OCI-LY3 (cell line): ENCODE measurements around the gene GRM8.

ENCODE experiments used
- H2AFZ ChIP-seq: fragments of 200-600, 300-600 bp; shearing (Covaris generic); 2 replicates; pipeline ENCODE4 v1.6.0; 2014; ENCODE audit warnings: antibody characterized with exemption, low read depth, low read length
- H3K27ac ChIP-seq: fragments of 200-600, 300-600 bp; sonication (generic); 2 replicates; pipeline ENCODE4 v1.5.1; 2014; ENCODE audit warnings: mild to moderate bottlenecking, low read length, moderate library complexity, mixed read lengths
- H3K27me3 ChIP-seq: fragments of 200-600, 300-600 bp; sonication (generic); 2 replicates; pipeline ENCODE4 v1.6.1; 2014; ENCODE audit warnings: low read depth, low read length, mixed read lengths
- H3K36me3 ChIP-seq: fragments of 200-600, 300-600 bp; sonication (generic); replicated peaks from 2 replicates; pipeline ENCODE3; 2014; ENCODE audit warnings: low read depth, low read length, mixed read lengths
- H3K4me1 ChIP-seq: fragments of 300-600, 200-600 bp; sonication (generic); 2 replicates; pipeline ENCODE4 v1.6.1; 2014; ENCODE audit warnings: low read length, mixed read lengths
- H3K4me2 ChIP-seq: fragments of 200-600, 300-600 bp; sonication (generic); 2 replicates; pipeline ENCODE4 v1.6.1; 2014; ENCODE audit warnings: low read length, mixed read lengths
- H3K4me3 ChIP-seq: fragments of 300-600, 200-600 bp; sonication (generic); 2 replicates; pipeline ENCODE4 v1.5.1; 2014; ENCODE audit warnings: antibody characterized with exemption, mild to moderate bottlenecking, low read length, moderate library complexity
- H3K79me2 ChIP-seq: fragments of 300-600, 200-600 bp; shearing (Covaris generic); 2 replicates; pipeline ENCODE4 v1.6.1; 2014; ENCODE audit warnings: mild to moderate bottlenecking, low read length, mixed read lengths
- H3K9ac ChIP-seq: fragments of 300-600, 200-600 bp; shearing (Covaris generic); 2 replicates; pipeline ENCODE4 v1.6.0; 2014; ENCODE audit warnings: mild to moderate bottlenecking, low read length, moderate library complexity
- H3K9me3 ChIP-seq: fragments of 200-600, 300-600 bp; shearing (Covaris generic); 2 replicates; pipeline ENCODE4 v1.6.1; 2014; ENCODE audit warnings: low read length, mixed read lengths; ENCODE audit not compliant: insufficient read depth
- H4K20me1 ChIP-seq: fragments of 200-600, 300-600 bp; sonication (generic); 2 replicates; pipeline ENCODE4 v1.6.1; 2016; ENCODE audit warnings: low read length, mixed read lengths; ENCODE audit not compliant: insufficient read depth
- CTCF ChIP-seq: fragments of 200-600, 300-600 bp; sonication (generic); IDR thresholded peaks from 2 replicates; pipeline ENCODE4 v1.5.1; 2014; ENCODE audit warnings: antibody characterized with exemption, low read length, low read depth
- EZH2phosphoT487 ChIP-seq: fragments of 200-600 bp; shearing (Covaris generic); IDR thresholded peaks from 2 replicates; pipeline ENCODE4 v1.6.1; 2018; ENCODE audit warnings: antibody characterized with exemption, mixed run types, low read depth

Gene GRM8

GRCh38 chr7:126453104-126453503 is 799.6 kb downstream of the GRM8 start:
- Histone ChIP-seq H3K4me1 (peaks cover 34% of the 10 kb centered on the region), H3K4me2 (0 out of 2 replicates have a peak overlapping the region, but pooled peaks have one; percentile 8), H3K9ac (no peak overlapping the region), H3K4me3 (no peak overlapping the region), H3K27me3 (no peaks in the 10 kb centered on the region), H3K27ac (no peak overlapping the region), H3K79me2 (no peaks in the 10 kb centered on the region), H2AFZ (no peak overlapping the region; the same call in 1 of the 2 replicates), H4K20me1 (no peaks in the 10 kb centered on the region), H3K9me3 (no peaks in the 10 kb centered on the region), H3K36me3 (no peaks in the 10 kb centered on the region)
- no peak for TF ChIP-seq CTCF
- TF ChIP-seq EZH2phosphoT487 = no peak

GRCh38 chr7:126450269-126450671 is 802.5 kb downstream of the GRM8 start:
- Histone ChIP-seq H3K9me3 (no peaks in the 10 kb centered on the region), H3K36me3 (no peaks in the 10 kb centered on the region), H3K4me1 (peaks cover 46% of the 10 kb centered on the region), H3K27ac (peak overlapping the region; percentile 87), H3K79me2 (no peaks in the 10 kb centered on the region), H2AFZ (peak overlapping the region; percentile 81), H4K20me1 (no peaks in the 10 kb centered on the region), H3K4me3 (peak overlapping the region; percentile 53), H3K27me3 (no peaks in the 10 kb centered on the region), H3K9ac (peak overlapping the region; percentile 54), H3K4me2 (peak overlapping the region; percentile 69)
- TF ChIP-seq CTCF = no peak
- TF ChIP-seq EZH2phosphoT487 = no peak

DNA sequence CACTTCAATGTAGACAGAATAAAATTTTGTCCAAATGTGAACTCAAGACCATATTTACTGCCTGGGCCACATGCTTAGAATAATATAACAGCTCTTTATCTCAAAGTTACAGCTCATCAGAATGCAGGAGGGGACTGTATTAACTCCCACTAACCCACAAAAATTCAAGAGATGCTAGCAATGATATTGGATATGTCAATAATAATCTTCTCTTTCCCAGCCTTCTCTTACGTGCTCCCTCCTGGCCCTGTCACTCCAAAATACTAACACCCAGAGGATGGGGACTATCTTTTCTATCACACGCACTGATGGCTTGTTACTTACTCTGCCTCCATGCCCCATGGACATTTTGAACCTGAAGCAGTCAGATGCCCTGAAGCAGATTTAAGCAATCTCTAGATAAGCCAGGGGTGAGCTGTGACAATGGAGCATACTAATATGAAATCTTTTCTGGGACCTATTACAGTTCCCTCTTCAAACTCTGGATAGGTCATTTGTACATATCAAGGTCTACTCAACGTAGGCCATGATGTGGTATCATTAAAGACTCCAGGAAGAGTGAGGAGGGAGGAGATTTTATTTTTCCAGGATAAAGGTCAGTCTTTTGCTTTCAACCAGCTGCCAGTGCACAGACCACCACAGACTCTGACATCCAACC is 803.0 kb downstream of the GRM8 start:
- peak overlapping the region; percentile 69 for H3K4me2 ChIP-seq
- H3K4me1 ChIP-seq = peaks cover 41% of the 10 kb centered on the region

DNA sequence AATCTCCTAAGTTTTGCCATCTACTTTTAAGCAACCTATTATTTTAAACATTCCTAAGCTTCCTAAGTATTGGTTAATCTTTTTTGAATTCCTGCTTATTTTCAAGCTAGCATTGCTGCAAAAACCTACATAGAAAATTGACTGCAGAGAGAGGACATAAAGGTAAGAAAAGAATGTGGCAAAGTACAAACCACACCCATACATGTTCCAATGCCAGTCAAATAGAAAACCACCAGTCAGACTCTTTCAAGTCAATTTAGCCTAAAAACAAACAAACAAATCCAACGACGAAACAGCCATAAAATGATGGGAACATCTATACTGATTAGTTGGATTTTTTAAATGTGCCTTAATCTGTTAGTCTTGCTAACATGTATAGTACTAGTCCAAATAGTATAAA is 804.8 kb downstream of the GRM8 start:
- Histone ChIP-seq H2AFZ (no peak overlapping the region), H3K4me2 (no peak overlapping the region), H3K4me1 (peaks cover 37% of the 10 kb centered on the region), H3K79me2 (no peaks in the 10 kb centered on the region), H3K4me3 (no peak overlapping the region), H3K9me3 (no peaks in the 10 kb centered on the region), H3K27me3 (no peaks in the 10 kb centered on the region), H4K20me1 (no peaks in the 10 kb centered on the region), H3K36me3 (no peaks in the 10 kb centered on the region), H3K9ac (no peak overlapping the region), H3K27ac (no peak overlapping the region)
- TF ChIP-seq CTCF (no peak), EZH2phosphoT487 (no peak)

More for the DNA sequence above, 803.0 kb downstream of the GRM8 start:
- no peaks in the 10 kb centered on the region for H3K36me3 ChIP-seq
- H2AFZ ChIP-seq = peak overlapping the region; percentile 81
- peak overlapping the region; percentile 54 for H3K9ac ChIP-seq
- no peaks in the 10 kb centered on the region for H4K20me1 ChIP-seq
- peak overlapping the region; percentile 87 for H3K27ac ChIP-seq
- peak overlapping the region; percentile 53; the same call in 1 of the 2 replicates for H3K4me3 ChIP-seq
- TF ChIP-seq EZH2phosphoT487 (no peak), CTCF (no peak)
- H3K79me2 ChIP-seq = no peaks in the 10 kb centered on the region
- no peaks in the 10 kb centered on the region for H3K27me3 ChIP-seq
- no peaks in the 10 kb centered on the region for H3K9me3 ChIP-seq
